Fibroblast of peridontal ligament (primary cell): ENCODE measurements around the gene MUC20.
"Not testable (repeated sequence)": the region's sequence is repeated elsewhere in the genome, so short reads cannot be mapped to it uniquely, and the experiment has no call there.

Source experiments
- DNase-seq: peaks from one replicate; pipeline ENCODE4 v3.0.0-alpha.2; 2010; ENCODE audit errors: extremely low read depth

The MUC20 gene

DNA sequence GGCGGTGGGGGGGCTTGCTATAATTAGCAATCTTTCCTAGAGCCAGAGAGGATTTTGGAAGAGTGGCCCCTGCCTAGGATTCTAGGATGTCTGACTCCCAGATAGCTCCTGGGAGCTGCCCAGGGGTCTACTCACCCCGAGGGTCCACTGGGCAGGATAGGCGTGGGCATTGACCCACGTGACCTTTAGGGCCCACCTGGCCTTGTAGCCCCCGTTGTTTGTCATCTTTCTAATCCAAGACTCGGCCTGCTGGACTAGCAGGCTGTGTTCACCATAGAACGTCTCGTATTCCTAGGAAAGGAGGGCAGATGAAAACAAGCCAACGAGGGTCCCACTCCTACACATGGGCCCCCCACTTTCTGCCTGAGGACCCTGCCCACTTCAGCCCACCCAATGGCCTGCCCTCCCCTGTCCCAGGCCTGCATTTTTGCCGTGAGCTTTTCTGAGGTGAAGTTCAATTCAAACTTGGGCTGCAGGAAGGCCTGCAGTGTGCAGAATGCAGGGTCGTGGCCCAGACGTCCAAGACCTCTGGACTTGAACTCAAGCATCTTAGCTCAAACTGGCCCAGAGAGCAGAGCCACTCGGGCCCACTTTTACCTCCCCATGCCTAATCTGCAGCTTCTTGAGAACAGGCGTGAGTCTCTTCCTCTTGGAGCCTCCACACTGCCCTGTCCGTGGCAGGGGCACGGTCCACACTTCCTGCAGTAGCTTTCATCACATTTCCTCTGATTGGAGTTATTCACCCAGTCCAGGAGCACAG is 49.5 kb downstream of the MUC20 start:
- DNase-seq = no peak

DNA sequence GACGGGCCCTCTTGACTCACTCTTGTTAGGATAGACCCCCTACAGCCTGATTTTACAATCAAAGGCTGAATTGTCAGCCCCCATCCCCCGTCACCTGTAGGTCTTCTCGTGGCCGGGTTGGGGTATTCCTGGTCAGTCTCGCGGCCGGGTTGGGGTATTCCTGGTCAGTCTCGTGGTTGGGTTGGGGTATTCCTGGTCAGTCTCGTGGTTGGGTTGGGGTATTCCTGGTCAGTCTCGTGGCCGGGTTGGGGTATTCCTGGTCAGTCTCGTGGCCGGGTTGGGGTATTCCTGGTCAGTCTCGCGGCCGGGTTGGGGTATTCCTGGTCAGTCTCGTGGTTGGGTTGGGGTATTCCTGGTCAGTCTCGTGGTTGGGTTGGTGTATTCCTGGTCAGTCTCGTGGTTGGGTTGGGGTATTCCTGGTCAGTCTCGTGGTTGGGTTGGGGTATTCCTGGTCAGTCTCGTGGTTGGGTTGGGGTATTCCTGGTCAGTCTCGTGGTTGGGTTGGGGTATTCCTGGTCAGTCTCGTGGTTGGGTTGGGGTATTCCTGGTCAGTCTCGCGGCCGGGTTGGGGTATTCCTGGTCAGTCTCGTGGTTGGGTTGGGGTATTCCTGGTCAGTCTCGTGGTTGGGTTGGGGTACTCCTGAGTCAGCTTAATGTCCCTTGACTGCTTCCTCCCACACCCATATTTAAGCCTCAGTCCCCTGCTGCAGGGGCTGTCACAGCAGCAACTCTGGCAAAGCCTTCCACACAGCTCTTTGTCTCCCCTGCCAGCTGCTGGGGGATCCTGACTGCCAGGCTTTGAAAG is 50.3 kb downstream of the MUC20 start:
- DNase-seq = not testable (repeated sequence)

DNA sequence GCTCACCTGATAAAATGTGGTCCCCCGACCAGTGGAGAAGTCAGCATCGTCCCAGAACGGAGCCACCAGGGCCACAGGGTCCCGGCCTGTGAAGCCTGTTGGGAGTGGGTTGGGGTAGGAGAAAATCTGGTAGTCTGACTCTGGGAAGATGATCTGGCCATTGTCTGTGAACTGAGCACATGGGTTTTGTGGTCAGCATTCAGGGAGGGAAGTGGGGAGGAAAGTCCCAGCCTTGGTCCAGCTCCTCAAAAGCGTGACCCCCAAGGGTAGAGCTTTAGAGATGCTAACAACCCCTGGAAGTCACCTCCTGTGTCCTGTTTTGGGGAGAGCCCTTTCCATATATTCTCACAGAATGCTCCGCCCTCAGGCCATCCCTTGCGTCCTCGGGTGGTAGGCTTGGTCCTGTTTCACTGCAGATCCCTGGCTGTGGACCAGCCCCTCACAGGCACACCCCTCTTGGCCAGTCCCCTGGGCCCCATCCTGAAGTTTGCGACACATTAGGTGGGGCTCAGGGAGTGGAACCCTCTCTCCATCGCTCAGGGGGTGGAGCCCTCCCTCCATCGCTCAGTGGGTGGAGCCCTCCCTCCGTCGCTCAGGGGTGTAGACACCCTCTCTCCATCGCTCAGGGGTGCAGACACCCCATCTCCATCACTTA is 51.0 kb downstream of the MUC20 start:
- no peak for DNase-seq

DNA sequence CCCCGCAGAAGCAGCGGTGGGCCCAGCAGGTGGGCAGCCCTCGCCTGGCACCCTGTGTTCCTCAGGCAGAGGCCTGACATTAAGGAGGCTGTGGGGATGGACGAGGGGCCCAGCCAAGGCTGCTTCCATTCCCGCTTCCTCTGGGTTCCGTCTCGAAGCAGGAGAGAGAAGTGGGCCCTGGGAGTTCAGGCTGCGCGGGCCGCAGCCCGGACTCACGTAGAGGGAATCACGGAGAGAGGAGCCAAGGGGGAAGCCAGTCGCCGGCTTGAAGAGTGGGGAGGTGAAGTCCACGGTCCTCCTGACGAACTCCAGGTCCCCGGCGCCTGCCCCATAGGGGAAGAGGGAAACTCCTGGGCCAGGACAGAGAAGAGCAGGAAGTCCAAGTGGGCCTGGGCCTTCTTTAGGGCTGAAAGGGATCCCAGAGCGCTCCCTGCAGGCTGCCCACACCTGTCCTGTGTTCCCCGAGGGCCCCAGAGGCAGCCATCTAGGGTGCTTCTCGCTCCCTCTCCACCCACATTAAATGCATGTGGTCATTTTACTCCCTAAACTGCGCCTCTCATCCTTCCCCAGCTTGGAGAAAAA is 53.3 kb downstream of the MUC20 start:
- no peak for DNase-seq

DNA sequence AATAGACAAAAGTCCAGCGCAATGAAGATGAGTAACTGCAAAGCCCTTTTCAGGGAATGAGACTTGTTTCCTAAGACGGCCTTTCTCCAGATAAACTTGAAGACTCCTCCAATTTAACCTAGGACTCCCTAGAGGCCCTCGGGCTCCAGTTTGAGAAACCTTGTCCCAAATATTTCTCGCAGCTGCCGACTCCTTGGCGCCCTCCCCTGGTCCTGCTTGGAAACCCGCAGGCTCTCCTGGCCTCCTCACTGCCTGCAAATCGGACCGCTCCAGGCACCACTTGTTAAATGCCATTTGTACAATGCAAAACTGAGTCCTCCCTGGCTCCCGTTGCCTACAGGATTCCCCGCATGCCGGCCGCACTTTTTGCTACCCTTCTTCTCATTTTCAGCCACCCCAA is 54.1 kb downstream of the MUC20 start:
- peak; percentile 8 for DNase-seq

DNA sequence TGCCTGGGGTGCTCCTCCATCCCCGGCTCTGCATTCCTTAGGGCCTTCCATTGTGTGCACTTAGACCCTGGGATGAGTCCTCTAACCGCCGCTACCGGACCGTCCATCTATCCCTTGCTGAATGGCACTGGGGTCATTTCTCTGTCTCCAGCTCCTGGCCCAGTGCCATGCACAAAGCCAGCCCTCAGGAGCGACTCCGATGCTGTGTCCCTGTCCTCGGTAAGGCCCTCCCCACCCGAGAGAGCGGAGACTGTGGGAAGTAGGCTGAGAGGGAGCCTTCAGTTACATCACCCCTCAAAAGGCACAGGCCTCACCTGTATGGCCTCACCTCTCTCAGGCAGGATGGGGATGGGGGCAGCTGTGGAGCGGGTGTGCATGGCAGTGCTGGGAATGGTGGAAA is 57.2 kb downstream of the MUC20 start:
- no peak for DNase-seq

DNA sequence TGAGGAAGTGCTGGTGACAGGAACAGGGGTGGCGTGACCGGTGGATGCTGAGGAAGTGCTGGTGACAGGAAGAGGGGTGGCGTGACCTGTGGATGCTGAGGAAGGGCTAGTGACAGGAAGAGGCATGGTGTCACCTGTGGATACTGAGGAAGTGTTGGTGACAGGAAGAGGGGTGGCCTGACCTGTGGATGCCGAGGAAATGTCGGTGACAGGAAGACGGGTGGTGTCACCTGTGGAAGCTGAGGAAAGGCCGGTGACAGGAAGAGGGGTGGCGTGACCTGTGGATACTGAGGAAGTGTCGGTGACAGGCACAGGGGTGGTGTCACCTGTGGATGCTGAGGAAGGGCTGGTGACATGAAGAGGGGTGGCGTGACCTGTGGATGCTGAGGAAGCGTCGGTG is 60.5 kb downstream of the MUC20 start:
- not testable (repeated sequence) for DNase-seq
